WTC11 (cell line): ENCODE data around the gene DFFB.

Source experiments
- CBFB ChIP-seq: sonication (generic); formaldehyde crosslinking; IDR thresholded peaks from 2 replicates; pipeline ENCODE4 v1.8.1; 2022; ENCODE audit warnings: mild to moderate bottlenecking, low read depth, missing genetic modification reagents
- CTCF ChIP-seq: fragments of 200-600 bp; IDR thresholded peaks from 2 replicates; pipeline ENCODE4 v1.8.0; 2022; ENCODE audit warnings: antibody characterized with exemption
- ERG ChIP-seq: fragments of 250-450 bp; sonication (Bioruptor Pico); IDR thresholded peaks from 2 replicates; pipeline ENCODE4 v1.8.0; 2021; ENCODE audit warnings: mild to moderate bottlenecking
- JUN ChIP-seq: sonication (generic); formaldehyde crosslinking; IDR thresholded peaks from 2 replicates; pipeline ENCODE4 v1.8.0; 2023; ENCODE audit warnings: mild to moderate bottlenecking, missing genetic modification reagents
- NR2C2 ChIP-seq: sonication (generic); formaldehyde crosslinking; IDR thresholded peaks from 2 replicates; pipeline ENCODE4 v1.8.0; 2022; ENCODE audit warnings: mild to moderate bottlenecking, missing genetic modification reagents
- NR3C1 ChIP-seq: sonication (generic); formaldehyde crosslinking; conservative IDR thresholded peaks from 2 replicates; pipeline ENCODE4 v1.8.1; 2023; ENCODE audit warnings: low read depth, mild to moderate bottlenecking, missing genetic modification reagents
- SP1 ChIP-seq: sonication (generic); formaldehyde crosslinking; conservative IDR thresholded peaks from 2 replicates; pipeline ENCODE4 v1.8.1; 2022; ENCODE audit warnings: missing genetic modification reagents
- USF2 ChIP-seq: sonication (generic); formaldehyde crosslinking; IDR thresholded peaks from 2 replicates; pipeline ENCODE4 v1.8.1; 2023; ENCODE audit warnings: mild to moderate bottlenecking, missing genetic modification reagents, moderate library complexity
- ZNF121 ChIP-seq: sonication (generic); formaldehyde crosslinking; IDR thresholded peaks from 2 replicates; pipeline ENCODE4 v1.8.0; 2023; ENCODE audit warnings: missing genetic modification reagents
- ZNF232 ChIP-seq: sonication (generic); formaldehyde crosslinking; IDR thresholded peaks from 2 replicates; pipeline ENCODE4 v1.8.0; 2022; ENCODE audit warnings: mild to moderate bottlenecking, missing genetic modification reagents
- ZNF416 ChIP-seq: fragments of 250-450 bp; sonication (Bioruptor Pico); IDR thresholded peaks from 2 replicates; pipeline ENCODE4 v1.9.0; 2021; ENCODE audit warnings: mild to moderate bottlenecking, inconsistent platforms

- TF ChIP-seq ERG (CRISPR knock-in tag) (no peak), CTCF (no peak), ZNF121 (CRISPR knock-in tag) (no peak), ZNF416 (CRISPR knock-in tag) (no peak), NR3C1 (CRISPR knock-in tag) (no peak), NR2C2 (no peak), CBFB (CRISPR knock-in tag) (no peak), USF2 (CRISPR knock-in tag) (no peak), JUN (no peak), ZNF232 (CRISPR knock-in tag) (no peak), SP1 (CRISPR knock-in tag) (no peak)
Measured at GRCh38 chr1:3905266-3905952, 48.1 kb downstream of the DFFB start.
